Measurements from ENCODE around the gene TMEFF1. TPM values are rescaled to one million over a fixed set of nuclear protein-coding genes. Genes with fewer than 3 reads are reported as not detected.

The TMEFF1 gene
- total and polyA plus RNA-seq, 12 donors: 0.14 to 1.8 (median 0.24) TPM; not detected in 8

DNA sequence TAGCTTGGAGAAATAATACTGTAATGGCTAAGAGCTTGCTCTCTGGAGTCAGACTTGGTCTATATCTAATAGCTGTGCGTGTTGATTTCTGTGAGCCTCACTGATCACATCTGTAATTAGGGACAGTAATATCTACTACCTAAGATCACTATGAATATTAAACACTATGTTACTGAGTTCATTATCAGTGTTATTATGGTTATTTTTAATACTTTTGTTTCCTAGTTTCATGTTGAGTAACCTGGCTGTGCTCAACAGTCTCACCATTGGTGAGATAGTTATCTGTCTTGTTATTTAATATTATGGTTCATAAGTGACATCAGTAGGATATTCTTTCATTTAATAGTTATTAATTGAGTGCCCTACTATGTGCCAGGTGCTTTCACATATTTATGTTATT lies 82.5 kb downstream of the TMEFF1 start:
- no peak for DNase-seq
- WGBS, 4 donors: 91 to 96% (median 94%) methylated on average over 1 of the region's 1 CpG
- Histone ChIP-seq H3K9me3 (replicated peaks in 1 of 3) (no peaks in the 10 kb centered on the region), H3K4me3 (no peak overlapping the region), H3K36me3 (replicated peaks in 1 of 2) (no peaks in the 10 kb centered on the region), H3K27me3 (no peaks in the 10 kb centered on the region), H3K27ac (no peak overlapping the region), H3K4me1 (replicated peaks in 1 of 2) (no peaks in the 10 kb centered on the region)
- intact Hi-C loops (cut with DNase I): no loop called here
- TF ChIP-seq, protein P1, sequence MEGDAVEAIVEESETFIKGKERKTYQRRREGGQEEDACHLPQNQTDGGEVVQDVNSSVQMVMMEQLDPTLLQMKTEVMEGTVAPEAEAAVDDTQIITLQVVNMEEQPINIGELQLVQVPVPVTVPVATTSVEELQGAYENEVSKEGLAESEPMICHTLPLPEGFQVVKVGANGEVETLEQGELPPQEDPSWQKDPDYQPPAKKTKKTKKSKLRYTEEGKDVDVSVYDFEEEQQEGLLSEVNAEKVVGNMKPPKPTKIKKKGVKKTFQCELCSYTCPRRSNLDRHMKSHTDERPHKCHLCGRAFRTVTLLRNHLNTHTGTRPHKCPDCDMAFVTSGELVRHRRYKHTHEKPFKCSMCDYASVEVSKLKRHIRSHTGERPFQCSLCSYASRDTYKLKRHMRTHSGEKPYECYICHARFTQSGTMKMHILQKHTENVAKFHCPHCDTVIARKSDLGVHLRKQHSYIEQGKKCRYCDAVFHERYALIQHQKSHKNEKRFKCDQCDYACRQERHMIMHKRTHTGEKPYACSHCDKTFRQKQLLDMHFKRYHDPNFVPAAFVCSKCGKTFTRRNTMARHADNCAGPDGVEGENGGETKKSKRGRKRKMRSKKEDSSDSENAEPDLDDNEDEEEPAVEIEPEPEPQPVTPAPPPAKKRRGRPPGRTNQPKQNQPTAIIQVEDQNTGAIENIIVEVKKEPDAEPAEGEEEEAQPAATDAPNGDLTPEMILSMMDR (IDR thresholded peaks at IDR 0.05): no peak
- no peak for TF ChIP-seq POLR2A (IDR thresholded peaks at IDR 0.05)

DNA sequence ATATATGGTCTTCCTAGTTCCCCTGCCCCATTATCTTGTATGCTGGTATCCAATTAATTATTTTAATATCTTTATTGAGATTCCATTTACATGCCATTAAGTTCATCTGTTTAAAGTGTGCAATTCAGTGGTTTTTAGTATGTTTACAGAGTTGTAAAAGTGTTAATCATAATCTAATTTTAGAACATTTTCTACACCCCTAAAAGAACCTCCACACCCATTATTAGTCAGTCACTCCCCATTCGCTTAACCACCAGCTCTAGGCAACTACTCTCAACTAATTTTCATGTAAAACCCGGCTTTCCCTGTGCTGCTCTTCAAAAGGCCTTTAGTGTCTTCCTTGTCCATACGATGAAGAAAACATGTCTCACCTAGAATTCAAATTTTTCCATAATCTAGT lies 84.1 kb downstream of the TMEFF1 start:
- Histone ChIP-seq H3K4me3 (no peak overlapping the region), H3K9me3 (replicated peaks in 1 of 3) (no peaks in the 10 kb centered on the region), H3K27ac (no peak overlapping the region), H3K4me1 (replicated peaks in 1 of 2) (no peaks in the 10 kb centered on the region), H3K27me3 (no peaks in the 10 kb centered on the region), H3K36me3 (replicated peaks in 1 of 2) (no peaks in the 10 kb centered on the region)
- WGBS, 4 donors: 90 to 100% (median 92%) methylated on average over 3 of the region's 3 CpGs
- TF ChIP-seq, protein P1 (IDR thresholded peaks at IDR 0.05): no peak
- TF ChIP-seq POLR2A (IDR thresholded peaks at IDR 0.05): no peak
- no peak for DNase-seq
- intact Hi-C loops (cut with DNase I): no loop called here

DNA sequence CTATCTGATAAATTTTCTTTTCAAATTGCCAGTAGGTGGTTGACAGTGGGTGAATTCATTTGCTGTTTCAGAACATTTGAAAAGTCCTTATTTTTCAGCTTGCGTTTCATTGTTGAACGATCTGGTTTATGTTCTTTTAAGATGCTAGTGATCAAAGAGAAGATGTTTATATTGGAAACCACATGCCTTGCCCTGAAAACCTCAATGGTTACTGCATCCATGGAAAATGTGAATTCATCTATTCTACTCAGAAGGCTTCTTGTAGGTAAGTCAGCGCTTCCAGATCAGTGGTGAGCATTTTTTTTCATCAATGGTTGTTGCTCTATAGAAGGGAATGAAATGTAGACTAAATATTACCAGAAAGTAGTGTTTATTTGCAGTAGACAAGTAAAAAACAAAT lies 88.3 kb downstream of the TMEFF1 start:
- no peaks in the 10 kb centered on the region for H3K4me1 ChIP-seq (replicated peaks in 1 of 2)
- H3K27me3 ChIP-seq: no peaks in the 10 kb centered on the region
- no peak overlapping the region for H3K27ac ChIP-seq
- H3K9me3 ChIP-seq (replicated peaks in 1 of 3): no peaks in the 10 kb centered on the region
- no peaks in the 10 kb centered on the region for H3K36me3 ChIP-seq (replicated peaks in 1 of 2)
- no peak overlapping the region for H3K4me3 ChIP-seq
- intact Hi-C loops (cut with DNase I): no loop called here
- WGBS, 4 donors: 87 to 90% (median 88%) methylated on average over 3 of the region's 3 CpGs
- DNase-seq: no peak
- no peak for TF ChIP-seq POLR2A (IDR thresholded peaks at IDR 0.05)
- TF ChIP-seq, protein P1 (IDR thresholded peaks at IDR 0.05): no peak

DNA sequence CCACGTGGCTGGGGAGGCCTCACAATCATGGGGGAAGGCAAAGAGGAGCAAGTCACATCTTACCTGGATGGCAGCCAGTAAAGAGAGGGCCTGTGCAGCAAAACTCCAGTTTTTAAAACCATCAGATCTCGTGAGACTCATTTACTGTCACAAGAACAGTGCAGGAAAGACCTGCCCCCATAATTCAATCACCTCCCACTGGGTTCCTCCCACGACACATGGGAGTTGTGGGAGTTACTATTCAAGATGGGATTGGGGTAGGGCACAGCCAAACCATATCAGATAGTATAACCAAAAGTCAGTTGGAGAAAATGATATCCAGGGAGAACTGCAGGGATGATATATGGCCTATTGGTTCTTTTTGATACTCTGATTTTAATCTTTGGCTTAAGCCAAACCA lies 94.9 kb downstream of the TMEFF1 start:
- Histone ChIP-seq H3K4me1 (replicated peaks in 1 of 2) (no peaks in the 10 kb centered on the region), H3K27me3 (no peaks in the 10 kb centered on the region), H3K4me3 (no peak overlapping the region), H3K27ac (no peak overlapping the region), H3K36me3 (replicated peaks in 1 of 2) (no peaks in the 10 kb centered on the region), H3K9me3 (replicated peaks in 1 of 3) (peaks cover 0 to 3% (median 0%) of the 10 kb centered on the region in 3 donors)
- intact Hi-C loops (cut with DNase I): no loop called here
- 83 to 93% (median 83%) methylated on average over 3 of the region's 3 CpGs for WGBS, 4 donors
- no peak for TF ChIP-seq POLR2A (IDR thresholded peaks at IDR 0.05)
- TF ChIP-seq, protein P1 (IDR thresholded peaks at IDR 0.05): no peak
- no peak for DNase-seq
